HG03064 (cell line): ENCODE measurements around the gene RNASE13.
"Not testable (repeated sequence)": the region's sequence is repeated elsewhere in the genome, so short reads cannot be mapped to it uniquely, and the experiment has no call there.

Experiments used
- ATAC-seq: cut with Tn5 transposase; IDR thresholded peaks from one replicate; pipeline ENCODE4 v1.9.1; 2021; ENCODE audit warnings: low read depth; ENCODE audit not compliant: unreplicated experiment

RNASE13 gene

GRCh38 chr14:21024585-21025370 lies 9.8 kb downstream of the RNASE13 start, which contains the start of gene NDRG2:
NDRG2 (minus strand) TSS chr14:21025061; CDS start chr14:21023315, 1,746 bp downstream.
- ATAC-seq: no peak

GRCh38 chr14:21023817-21024584 lies 10.6 kb downstream of the RNASE13 start:
- no peak for ATAC-seq

GRCh38 chr14:21023174-21023573 lies 11.4 kb downstream of the RNASE13 start:
- no peak for ATAC-seq

- ATAC-seq: no peak
Observed at GRCh38 chr14:21022686-21023085, 11.9 kb downstream of the RNASE13 start.

- ATAC-seq: no peak
Observed at GRCh38 chr14:21020977-21021545, 13.5 kb downstream of the RNASE13 start.

GRCh38 chr14:21019366-21019765 lies 15.2 kb downstream of the RNASE13 start:
- no peak for ATAC-seq

GRCh38 chr14:21018781-21019180 lies 15.8 kb downstream of the RNASE13 start:
- ATAC-seq: no peak

- no peak for ATAC-seq
Observed at GRCh38 chr14:21018286-21018685, 16.3 kb downstream of the RNASE13 start.

- ATAC-seq: no peak
Observed at GRCh38 chr14:21017528-21018245, 16.9 kb downstream of the RNASE13 start.

GRCh38 chr14:21016413-21017190 lies 18.0 kb downstream of the RNASE13 start:
- no peak for ATAC-seq

- ATAC-seq: no peak
Observed at GRCh38 chr14:21015312-21015711, 19.3 kb downstream of the RNASE13 start.

- ATAC-seq: no peak
Observed at GRCh38 chr14:21014761-21015190, 19.8 kb downstream of the RNASE13 start.

GRCh38 chr14:21011136-21011535 lies 23.5 kb downstream of the RNASE13 start:
- no peak for ATAC-seq

- ATAC-seq: not testable (repeated sequence)
Observed at GRCh38 chr14:21009721-21010120, 24.9 kb downstream of the RNASE13 start.

- ATAC-seq: no peak
Observed at GRCh38 chr14:21003788-21004346, 30.7 kb downstream of the RNASE13 start.

GRCh38 chr14:21001218-21001617 lies 33.4 kb downstream of the RNASE13 start:
- ATAC-seq: no peak

- ATAC-seq: no peak
Observed at GRCh38 chr14:20999591-20999990, 35.0 kb downstream of the RNASE13 start.

GRCh38 chr14:20998674-20999366 lies 35.8 kb downstream of the RNASE13 start, which contains the start of gene SLC39A2:
SLC39A2 (plus strand) TSS chr14:20999293; CDS start chr14:20999447, 154 bp downstream.
- ATAC-seq: no peak

GRCh38 chr14:20998139-20998538 lies 36.5 kb downstream of the RNASE13 start:
- ATAC-seq: no peak
